Right atrium auricular region (tissue), 2 donors: ENCODE data around the gene RHOF. TPM values are rescaled to one million over a fixed set of nuclear protein-coding genes. Genes with fewer than 3 reads are reported as not detected.

Experiments used
- DNase-seq: peaks from one replicate; pipeline ENCODE4 v3.0.0-alpha.2; 2019; ENCODE audit warnings: low spot score
- H3K27ac ChIP-seq, 2 donors: fragments of 200-600 bp; sonication (generic); 1 replicate in 1 of 2; 2 replicates in 1 of 2; pipeline ENCODE4 v1.5.1; 2016 to 2019
- H3K27me3 ChIP-seq, 2 donors: fragments of 200-600 bp; sonication (generic); one replicate each; pipeline versions ENCODE4 v1.5.1 to v1.6.0; 2017 to 2019
- H3K36me3 ChIP-seq: fragments of 200-600 bp; sonication (generic); one replicate; pipeline ENCODE4 v1.5.1; 2016
- H3K4me1 ChIP-seq, 2 donors: fragments of 200-600 bp; sonication (generic); one replicate each; pipeline versions ENCODE4 v1.5.1 to v1.6.0; 2017 to 2019
- H3K4me3 ChIP-seq, 2 donors: fragments of 200-600 bp; sonication (generic); 1 replicate in 1 of 2; 2 replicates in 1 of 2; pipeline ENCODE4 v1.5.1; 2017 to 2019; ENCODE audit warnings: mild to moderate bottlenecking in 1 of 2, moderate library complexity in 1 of 2
- H3K9me3 ChIP-seq, 2 donors: fragments of 200-600 bp; sonication (generic); one replicate each; pipeline ENCODE4 v1.5.1; 2019
- CTCF ChIP-seq, 2 donors: fragments of 200-600 bp; sonication (generic); IDR thresholded peaks; one replicate each; pipeline ENCODE4 v1.5.1; 2019; ENCODE audit warnings: antibody characterized with exemption in 2 of 2
- total RNA-seq, 2 donors: library from RNA; depleted of rRNA; stranded (reverse); fragments of >200 nt; gene quantifications; one replicate each; pipeline ENCODE4 v1.1.0, GENCODE V29; 2016

RHOF gene
- total RNA-seq, 2 donors from 2014 or later = 7.3 to 21.9 TPM

GRCh38 chr12:121796855-121797751, 3.6 kb upstream of the RHOF start:
- H3K4me3 ChIP-seq = peak overlapping the region; percentile 21 to 73
- H3K36me3 ChIP-seq = peaks cover 7% of the 10 kb centered on the region
- peak; percentile 34 to 61 for TF ChIP-seq CTCF (IDR thresholded peaks at IDR 0.05)
- DNase-seq = peak; percentile 97
- peaks cover 0 to 86% of the 10 kb centered on the region in 2 donors for H3K4me1 ChIP-seq
- H3K27me3 ChIP-seq = no peaks in the 10 kb centered on the region
- H3K27ac ChIP-seq = peak overlapping the region; percentile 100
- no peaks in the 10 kb centered on the region for H3K9me3 ChIP-seq

- no peaks in the 10 kb centered on the region for H3K27me3 ChIP-seq
- peaks cover 7% of the 10 kb centered on the region for H3K36me3 ChIP-seq
- peaks cover 0 to 76% of the 10 kb centered on the region in 2 donors for H3K4me1 ChIP-seq
- DNase-seq = peak; percentile 95
- H3K27ac ChIP-seq = peak overlapping the region; percentile 100
- no peaks in the 10 kb centered on the region for H3K9me3 ChIP-seq
- peak overlapping the region in 1 of 2 donors; percentile 60 for H3K4me3 ChIP-seq
- TF ChIP-seq CTCF (IDR thresholded peaks at IDR 0.05) = peak; percentile 94
Observed at GRCh38 chr12:121795034-121795968, 1.8 kb upstream of the RHOF start.

- no peaks in the 10 kb centered on the region for H3K9me3 ChIP-seq
- peak overlapping the region; percentile 46 to 60 for H3K4me3 ChIP-seq
- no peak for DNase-seq
- H3K27me3 ChIP-seq = no peaks in the 10 kb centered on the region
- H3K36me3 ChIP-seq = peaks cover 7% of the 10 kb centered on the region
- peaks cover 0 to 77% of the 10 kb centered on the region in 2 donors for H3K4me1 ChIP-seq
- TF ChIP-seq CTCF (IDR thresholded peaks at IDR 0.05) = no peak
- peak overlapping the region; percentile 100 for H3K27ac ChIP-seq
Observed at GRCh38 chr12:121794534-121795033, 1.1 kb upstream of the RHOF start.

- peaks cover 0 to 77% of the 10 kb centered on the region in 2 donors for H3K4me1 ChIP-seq
- peak overlapping the region; percentile 100 for H3K27ac ChIP-seq
- peak overlapping the region; percentile 46 to 60 for H3K4me3 ChIP-seq
- H3K9me3 ChIP-seq = no peaks in the 10 kb centered on the region
- DNase-seq = peak; percentile 92
- peak; percentile 96 to 100 for TF ChIP-seq CTCF (IDR thresholded peaks at IDR 0.05)
- H3K27me3 ChIP-seq = no peaks in the 10 kb centered on the region
- H3K36me3 ChIP-seq = peaks cover 7% of the 10 kb centered on the region
Observed at GRCh38 chr12:121793838-121794533, 498 bp upstream of the RHOF start.
